GM12892 (cell line): Measurements from ENCODE around the gene ATOH8.

Experiments used
- POLR2A ChIP-seq: IDR thresholded peaks from 2 replicates; pipeline ENCODE4 v1.6.1; 2011; ENCODE audit warnings: low read depth, low read length, control low read depth
- POLR2AphosphoS5 ChIP-seq: IDR thresholded peaks from 2 replicates; pipeline ENCODE4 v1.6.1; 2011; ENCODE audit warnings: low read depth, low read length, control low read depth

DNA sequence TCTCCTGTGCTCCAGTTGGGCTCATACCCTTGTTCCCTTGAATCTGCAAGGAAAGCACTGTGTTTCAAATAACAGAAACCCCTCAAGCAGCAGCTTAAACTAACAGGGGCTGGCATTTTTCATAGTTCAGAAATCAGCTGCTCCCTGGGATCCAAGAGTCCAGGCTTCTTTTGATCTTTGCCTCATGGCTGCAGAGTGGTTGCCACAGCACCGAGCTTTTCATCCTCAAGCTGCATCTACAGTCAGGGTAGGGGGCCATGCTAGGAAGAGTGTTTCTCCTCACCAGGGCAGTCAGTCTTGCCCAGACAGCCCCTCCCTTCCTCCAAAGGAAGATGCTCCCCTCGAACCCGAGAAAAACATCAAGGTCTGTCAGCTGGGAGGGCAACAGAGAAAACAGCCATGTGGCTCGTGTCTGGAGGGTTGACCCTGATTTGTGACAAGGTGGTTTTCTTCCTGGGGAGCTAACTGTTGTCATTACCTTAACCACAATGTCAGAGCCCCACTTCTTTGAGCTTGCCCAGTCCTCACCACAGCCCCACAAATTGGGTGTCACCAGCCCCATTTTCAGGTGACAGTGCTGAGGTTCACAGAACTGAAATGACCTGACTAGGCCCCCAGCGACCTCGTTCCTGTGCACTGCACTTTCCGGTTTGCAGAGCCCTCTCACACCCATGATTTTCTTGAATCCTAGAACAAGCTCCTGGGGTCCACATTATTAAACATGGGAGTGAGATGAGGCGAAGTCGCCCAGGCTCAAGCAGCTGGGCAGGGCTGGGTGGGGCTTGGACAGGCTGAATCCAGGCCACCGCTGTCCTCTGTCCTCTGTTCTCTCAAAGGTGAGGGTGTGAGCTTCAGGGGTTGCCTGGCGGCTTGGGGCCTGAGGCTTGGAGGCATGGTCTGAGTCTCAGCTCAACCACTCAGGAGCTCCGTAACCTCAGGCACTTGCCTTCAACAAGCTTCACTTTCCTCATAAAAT, 21.9 kb downstream of the ATOH8 start:
- TF ChIP-seq POLR2AphosphoS5 = no peak
- no peak for TF ChIP-seq POLR2A
